Activated T-helper 1 cell treated with anti-CD3 and anti-CD28 coated beads, Interleukin-12 subunit alpha, Interleukin-12 subunit beta, Interleukin-2, Interleukin-4 antibody, amounts not matched to agents 30 ng/mL and 10 ng/mL and 1 ng/mL, durations not matched to agents 14 hours and 24 hours and 36 hours (primary cell): ENCODE results near the gene DIS3L2. TPM values are rescaled to one million over a fixed set of nuclear protein-coding genes. Genes with fewer than 3 reads are reported as not detected.
"Not testable (repeated sequence)": the region's sequence is repeated elsewhere in the genome, so short reads cannot be mapped to it uniquely, and the experiment has no call there.

Experiments used
- DNase-seq: peaks from one replicate; pipeline ENCODE4 v3.0.0; 2021; ENCODE audit warnings: low spot score
- H3K27ac Mint-ChIP-seq: one replicate; pipeline ENCODE4 v1.8.0; 2021; ENCODE audit warnings: mild to moderate bottlenecking, mixed read lengths
- H3K27me3 Mint-ChIP-seq: one replicate; pipeline ENCODE4 v1.8.0; 2022; ENCODE audit warnings: mild to moderate bottlenecking, moderate library complexity, mixed read lengths; ENCODE audit not compliant: insufficient read depth
- H3K36me3 Mint-ChIP-seq: one replicate; pipeline ENCODE4 v1.8.0; 2021; ENCODE audit warnings: low read depth, mixed read lengths
- H3K4me1 Mint-ChIP-seq: one replicate; pipeline ENCODE4 v1.8.0; 2021; ENCODE audit warnings: low read depth, mixed read lengths
- H3K4me3 Mint-ChIP-seq: one replicate; pipeline ENCODE4 v1.8.0; 2021; ENCODE audit warnings: mild to moderate bottlenecking, moderate library complexity, mixed read lengths
- H3K9me3 Mint-ChIP-seq: one replicate; pipeline ENCODE4 v1.8.0; 2021; ENCODE audit warnings: mixed read lengths
- intact Hi-C: fragments of 100-400 bp; cut with micrococcal nuclease; formaldehyde crosslinking; loops from one replicate; pipeline ENCODE4 v1.15.1; 2024
- total RNA-seq: library from RNA; stranded (reverse); gene quantifications from 2 replicates; pipeline ENCODE4 v1.2.3, GENCODE V29; 2022

DIS3L2 gene
- total RNA-seq, 1 donor from 2014 or later: 27.9 TPM

GRCh38 chr2:232365621-232366321 is 404.3 kb downstream of the DIS3L2 start:
- Mint-ChIP-seq H3K27ac (no peak overlapping the region), H3K4me1 (peaks cover 19% of the 10 kb centered on the region), H3K27me3 (no peaks in the 10 kb centered on the region), H3K9me3 (no peaks in the 10 kb centered on the region), H3K4me3 (no peak overlapping the region), H3K36me3 (no peaks in the 10 kb centered on the region)
- intact Hi-C loops: no loop called here
- no peak for DNase-seq

DNA sequence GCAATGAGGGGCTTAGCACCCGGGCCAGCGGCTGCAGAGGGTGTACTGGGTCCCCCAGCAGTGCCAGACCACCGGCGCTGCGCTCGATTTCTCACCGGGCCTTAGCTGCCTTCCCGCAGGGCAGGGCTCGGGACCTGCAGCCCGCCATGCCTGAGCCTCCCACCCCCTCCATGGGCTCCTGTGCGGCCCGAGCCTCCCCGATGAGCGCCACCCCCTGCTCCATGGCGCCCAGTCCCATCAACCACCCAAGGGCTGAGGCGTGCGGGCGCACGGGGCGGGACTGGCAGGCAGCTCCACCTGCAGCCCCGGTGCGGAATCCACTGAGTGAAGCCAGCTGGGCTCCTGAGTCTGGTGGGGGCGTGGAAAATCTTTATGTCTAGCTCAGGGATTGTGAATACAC is 404.9 kb downstream of the DIS3L2 start:
- DNase-seq, H3K9me3 Mint-ChIP-seq, H3K27me3 Mint-ChIP-seq, H3K4me3 Mint-ChIP-seq, H3K36me3 Mint-ChIP-seq, intact Hi-C loops, H3K27ac Mint-ChIP-seq: not testable (repeated sequence)
- H3K4me1 Mint-ChIP-seq: peaks cover 19% of the 10 kb centered on the region

GRCh38 chr2:232367016-232367415 is 405.5 kb downstream of the DIS3L2 start:
- Mint-ChIP-seq H3K27me3 (no peaks in the 10 kb centered on the region), H3K9me3 (no peaks in the 10 kb centered on the region), H3K36me3 (no peaks in the 10 kb centered on the region), H3K4me1 (peaks cover 19% of the 10 kb centered on the region), H3K27ac (no peak overlapping the region), H3K4me3 (no peak overlapping the region)
- intact Hi-C loops: no loop called here
- no peak for DNase-seq

GRCh38 chr2:232367591-232368233 is 406.2 kb downstream of the DIS3L2 start:
- intact Hi-C loops: no loop called here
- H3K27me3 Mint-ChIP-seq: no peaks in the 10 kb centered on the region
- peaks cover 19% of the 10 kb centered on the region for H3K4me1 Mint-ChIP-seq
- no peak overlapping the region for H3K4me3 Mint-ChIP-seq
- no peak overlapping the region for H3K27ac Mint-ChIP-seq
- DNase-seq: no peak
- H3K36me3 Mint-ChIP-seq: no peaks in the 10 kb centered on the region
- no peaks in the 10 kb centered on the region for H3K9me3 Mint-ChIP-seq

GRCh38 chr2:232368311-232368731 is 406.8 kb downstream of the DIS3L2 start:
- Mint-ChIP-seq H3K27ac (no peak overlapping the region), H3K4me1 (peaks cover 19% of the 10 kb centered on the region), H3K9me3 (no peaks in the 10 kb centered on the region), H3K27me3 (no peaks in the 10 kb centered on the region), H3K4me3 (no peak overlapping the region), H3K36me3 (no peaks in the 10 kb centered on the region)
- no peak for DNase-seq
- intact Hi-C loops: no loop called here

- Mint-ChIP-seq H3K27me3 (no peaks in the 10 kb centered on the region), H3K36me3 (no peaks in the 10 kb centered on the region), H3K27ac (no peak overlapping the region), H3K9me3 (no peaks in the 10 kb centered on the region), H3K4me3 (no peak overlapping the region), H3K4me1 (peaks cover 10% of the 10 kb centered on the region)
- no peak for DNase-seq
- intact Hi-C loops: no loop called here
Measured at GRCh38 chr2:232369126-232369951, 407.8 kb downstream of the DIS3L2 start.

- H3K27me3 Mint-ChIP-seq, H3K36me3 Mint-ChIP-seq, DNase-seq, H3K9me3 Mint-ChIP-seq, H3K27ac Mint-ChIP-seq, intact Hi-C loops, H3K4me1 Mint-ChIP-seq, H3K4me3 Mint-ChIP-seq: not testable (repeated sequence)
Measured at GRCh38 chr2:232370007-232370406, 408.5 kb downstream of the DIS3L2 start.

GRCh38 chr2:232372231-232373208 is 411.0 kb downstream of the DIS3L2 start:
- H3K9me3 Mint-ChIP-seq: no peaks in the 10 kb centered on the region
- no peak overlapping the region for H3K4me3 Mint-ChIP-seq
- intact Hi-C loops: no loop called here
- DNase-seq: no peak
- H3K36me3 Mint-ChIP-seq: no peaks in the 10 kb centered on the region
- H3K27me3 Mint-ChIP-seq: no peaks in the 10 kb centered on the region
- H3K4me1 Mint-ChIP-seq: no peaks in the 10 kb centered on the region
- H3K27ac Mint-ChIP-seq: no peak overlapping the region

GRCh38 chr2:232374356-232374755 is 412.8 kb downstream of the DIS3L2 start:
- Mint-ChIP-seq H3K36me3 (no peaks in the 10 kb centered on the region), H3K27me3 (no peaks in the 10 kb centered on the region), H3K4me3 (no peak overlapping the region), H3K4me1 (no peaks in the 10 kb centered on the region), H3K9me3 (no peaks in the 10 kb centered on the region), H3K27ac (no peak overlapping the region)
- no peak for DNase-seq
- intact Hi-C loops: no loop called here

GRCh38 chr2:232375164-232375563 is 413.7 kb downstream of the DIS3L2 start:
- Mint-ChIP-seq H3K27me3 (no peaks in the 10 kb centered on the region), H3K36me3 (no peaks in the 10 kb centered on the region), H3K4me3 (no peak overlapping the region), H3K4me1 (no peaks in the 10 kb centered on the region), H3K9me3 (no peaks in the 10 kb centered on the region), H3K27ac (no peak overlapping the region)
- DNase-seq: no peak
- intact Hi-C loops: no loop called here

- H3K9me3 Mint-ChIP-seq: no peaks in the 10 kb centered on the region
- no peaks in the 10 kb centered on the region for H3K27me3 Mint-ChIP-seq
- H3K4me3 Mint-ChIP-seq: no peak overlapping the region
- no peaks in the 10 kb centered on the region for H3K4me1 Mint-ChIP-seq
- intact Hi-C loops: no loop called here
- DNase-seq: no peak
- no peaks in the 10 kb centered on the region for H3K36me3 Mint-ChIP-seq
- no peak overlapping the region for H3K27ac Mint-ChIP-seq
Measured at GRCh38 chr2:232376260-232376659, 414.7 kb downstream of the DIS3L2 start.

DNA sequence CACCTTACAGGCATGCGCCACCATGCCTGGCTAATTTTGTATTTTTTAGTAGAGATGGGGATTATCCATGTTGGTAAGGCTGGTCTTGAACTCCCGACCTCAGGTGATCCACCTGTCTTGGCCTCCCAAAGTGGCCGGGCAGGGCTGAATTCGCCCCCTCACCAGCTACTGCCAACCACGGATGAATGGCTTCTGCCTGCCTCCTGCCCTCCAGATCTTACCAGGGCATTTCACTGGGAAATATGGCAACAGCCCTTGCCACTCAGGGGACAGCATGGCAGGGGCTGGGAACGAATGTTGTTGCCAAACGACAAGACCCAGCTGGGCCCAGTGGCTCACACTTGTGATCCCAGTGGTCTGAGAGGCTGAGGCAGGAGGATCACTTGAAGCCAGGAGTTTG is 415.2 kb downstream of the DIS3L2 start:
- Mint-ChIP-seq H3K36me3 (no peaks in the 10 kb centered on the region), H3K4me1 (no peaks in the 10 kb centered on the region), H3K27ac (no peak overlapping the region), H3K27me3 (peaks cover under 1% of the 10 kb centered on the region), H3K9me3 (no peaks in the 10 kb centered on the region), H3K4me3 (no peak overlapping the region)
- intact Hi-C loops: no loop called here
- no peak for DNase-seq
